SK-N-SH treated with all-trans-retinoic acid at 6 μM for 48 hours (cell line): ENCODE results near the gene ZNRF2.

ENCODE experiments used
- ATAC-seq: fragments of 200-7000 bp; cut with Tn5 transposase; 3 replicates; pipeline ENCODE4 v1.9.1; 2020; ENCODE audit warnings: mild to moderate bottlenecking, moderate library complexity
- BACH2 ChIP-seq: fragments of 250-450 bp; sonication (Bioruptor Pico); IDR thresholded peaks from 2 replicates; pipeline ENCODE4 v1.9.0; 2021; ENCODE audit warnings: mild to moderate bottlenecking, borderline replicate concordance
- CSDC2 ChIP-seq: fragments of 250-450 bp; sonication (Bioruptor Pico); IDR thresholded peaks from 2 replicates; pipeline ENCODE4 v1.5.0; 2020; ENCODE audit warnings: mild to moderate bottlenecking, moderate library complexity
- CSRNP3 ChIP-seq: fragments of 250-450 bp; sonication (Bioruptor Pico); IDR thresholded peaks from 2 replicates; pipeline ENCODE4 v1.5.1; 2021; ENCODE audit warnings: mild to moderate bottlenecking, moderate library complexity
- ESRRG ChIP-seq: fragments of 250-450 bp; sonication (Bioruptor Pico); IDR thresholded peaks from 2 replicates; pipeline ENCODE4 v1.6.1; 2021; ENCODE audit warnings: mild to moderate bottlenecking
- GLIS3 ChIP-seq: fragments of 250-450 bp; sonication (Bioruptor Pico); IDR thresholded peaks from 2 replicates; pipeline ENCODE4 v1.5.0; 2020; ENCODE audit warnings: mild to moderate bottlenecking, moderate library complexity
- ISL1 ChIP-seq: fragments of 250-450 bp; sonication (Bioruptor Pico); IDR thresholded peaks from 2 replicates; pipeline ENCODE4 v2.1.2; 2022; ENCODE audit warnings: mild to moderate bottlenecking, moderate library complexity
- OSR1 ChIP-seq: fragments of 250-450 bp; sonication (Bioruptor Pico); IDR thresholded peaks from 2 replicates; pipeline ENCODE4 v1.8.0; 2022; ENCODE audit warnings: moderate library complexity, mild to moderate bottlenecking, inconsistent platforms
- PATZ1 ChIP-seq: fragments of 250-450 bp; sonication (Bioruptor Pico); IDR thresholded peaks from 2 replicates; pipeline ENCODE4 v1.8.0; 2020; ENCODE audit warnings: mild to moderate bottlenecking, moderate library complexity, borderline replicate concordance
- POU6F1 ChIP-seq: fragments of 250-450 bp; sonication (Bioruptor Pico); IDR thresholded peaks from 2 replicates; pipeline ENCODE4 v1.8.0; 2021; ENCODE audit warnings: low read depth, mild to moderate bottlenecking, moderate library complexity, borderline replicate concordance
- PPARA ChIP-seq: fragments of 250-450 bp; sonication (Bioruptor Pico); IDR thresholded peaks from 2 replicates; pipeline ENCODE4 v1.5.0; 2020; ENCODE audit warnings: mild to moderate bottlenecking, borderline replicate concordance
- RARB ChIP-seq: fragments of 250-450 bp; sonication (Bioruptor Pico); IDR thresholded peaks from 2 replicates; pipeline ENCODE4 v1.8.0; 2021; ENCODE audit warnings: mild to moderate bottlenecking, moderate library complexity
- SNAI2 ChIP-seq: fragments of 250-450 bp; sonication (Bioruptor Pico); IDR thresholded peaks from 2 replicates; pipeline ENCODE4 v1.5.0; 2020; ENCODE audit warnings: mild to moderate bottlenecking, moderate library complexity
- TCF4 ChIP-seq: fragments of 250-450 bp; sonication (Bioruptor Pico); IDR thresholded peaks from 2 replicates; pipeline ENCODE4 v1.8.0; 2021; ENCODE audit warnings: mild to moderate bottlenecking, moderate library complexity, borderline replicate concordance
- TOX ChIP-seq: fragments of 250-450 bp; sonication (Bioruptor Pico); IDR thresholded peaks from 2 replicates; pipeline ENCODE4 v1.8.0; 2021; ENCODE audit warnings: mild to moderate bottlenecking, moderate library complexity, borderline replicate concordance
- TSHZ2 ChIP-seq: fragments of 250-450 bp; sonication (Bioruptor Pico); IDR thresholded peaks from 2 replicates; pipeline ENCODE4 v1.5.0; 2020; ENCODE audit warnings: mild to moderate bottlenecking, moderate library complexity
- ZC3H10 ChIP-seq: fragments of 250-450 bp; sonication (Bioruptor Pico); IDR thresholded peaks from 2 replicates; pipeline ENCODE4 v1.5.1; 2021; ENCODE audit warnings: mild to moderate bottlenecking, moderate library complexity
- ZFP30 ChIP-seq: fragments of 450-650 bp; formaldehyde crosslinking; IDR thresholded peaks from 2 replicates; pipeline ENCODE4 v1.5.0; 2022; ENCODE audit warnings: mild to moderate bottlenecking, moderate library complexity
- ZNF565 ChIP-seq: fragments of 450-650 bp; formaldehyde crosslinking; conservative IDR thresholded peaks from 2 replicates; pipeline ENCODE4 v1.5.0; 2020; ENCODE audit warnings: low read depth, mild to moderate bottlenecking, moderate library complexity
- ZNF70 ChIP-seq: fragments of 450-650 bp; formaldehyde crosslinking; IDR thresholded peaks from 2 replicates; pipeline ENCODE4 v1.5.0; 2020; ENCODE audit warnings: mild to moderate bottlenecking, moderate library complexity
- ZNF8 ChIP-seq: fragments of 450-650 bp; formaldehyde crosslinking; IDR thresholded peaks from 2 replicates; pipeline ENCODE4 v1.5.0; 2020; ENCODE audit warnings: mild to moderate bottlenecking, moderate library complexity

The ZNRF2 gene

GRCh38 chr7:30260246-30260768 lies 24.1 kb upstream of the ZNRF2 start:
- ATAC-seq, result no peak
- no peak for TF ChIP-seq TCF4 (CRISPR knock-in tag)
- TF ChIP-seq ISL1, result no peak
- no peak for TF ChIP-seq ZNF565
- no peak for TF ChIP-seq PATZ1 (CRISPR knock-in tag)
- no peak for TF ChIP-seq CSRNP3 (CRISPR knock-in tag)
- TF ChIP-seq ZNF8 (CRISPR knock-in tag), result no peak
- TF ChIP-seq RARB, result no peak
- no peak for TF ChIP-seq PPARA (CRISPR knock-in tag)
- no peak for TF ChIP-seq SNAI2 (CRISPR knock-in tag)
- no peak for TF ChIP-seq TOX (CRISPR knock-in tag)
- TF ChIP-seq ESRRG (CRISPR knock-in tag), result no peak
- no peak for TF ChIP-seq ZNF70 (CRISPR knock-in tag)

- no peak for ATAC-seq
- no peak for TF ChIP-seq CSDC2 (CRISPR knock-in tag)
- TF ChIP-seq CSRNP3 (CRISPR knock-in tag), result no peak
- TF ChIP-seq ZFP30 (CRISPR knock-in tag), result no peak
- TF ChIP-seq ESRRG (CRISPR knock-in tag), result no peak
These were observed 21.2 kb upstream of the ZNRF2 start for GRCh38 chr7:30263090-30263710.

- ATAC-seq, result no peak
These were observed 20.3 kb upstream of the ZNRF2 start for GRCh38 chr7:30264052-30264451.

More at GRCh38 chr7:30264052-30264451, 20.3 kb upstream of the ZNRF2 start:
- TF ChIP-seq ZC3H10 (CRISPR knock-in tag), result no peak
- TF ChIP-seq ESRRG (CRISPR knock-in tag), result no peak
- TF ChIP-seq TOX (CRISPR knock-in tag), result no peak
- no peak for TF ChIP-seq BACH2 (CRISPR knock-in tag)
- no peak for TF ChIP-seq PATZ1 (CRISPR knock-in tag)
- no peak for TF ChIP-seq SNAI2 (CRISPR knock-in tag)
- no peak for TF ChIP-seq ZNF8 (CRISPR knock-in tag)
- no peak for TF ChIP-seq ISL1
- TF ChIP-seq TCF4 (CRISPR knock-in tag), result no peak
- no peak for TF ChIP-seq RARB
- no peak for TF ChIP-seq ZFP30 (CRISPR knock-in tag)
- no peak for TF ChIP-seq OSR1 (CRISPR knock-in tag)
- TF ChIP-seq TSHZ2, result no peak
- TF ChIP-seq POU6F1 (CRISPR knock-in tag), result no peak
- TF ChIP-seq CSDC2 (CRISPR knock-in tag), result no peak
- TF ChIP-seq GLIS3 (CRISPR knock-in tag), result no peak
- TF ChIP-seq, all 23 proteins: peak for 0
